Nephron (organoid): ENCODE measurements around the gene SULF2.
A peak's percentile ranks its signal among the peaks of the same experiment; 100 is the strongest.

Source experiments
- H3K27ac Mint-ChIP-seq, 3 experiments: 2 replicates each; pipeline ENCODE4 v1.8.0; 2020; ENCODE audit warnings: mixed read lengths in 3 of 3, mild to moderate bottlenecking in 2 of 3, moderate library complexity in 1 of 3
- H3K27me3 Mint-ChIP-seq: 2 replicates; pipeline ENCODE4 v1.8.0; 2021; ENCODE audit warnings: low read depth, mild to moderate bottlenecking, moderate library complexity, mixed read lengths
- H3K36me3 Mint-ChIP-seq: 2 replicates; pipeline ENCODE4 v1.8.0; 2020; ENCODE audit warnings: low read depth, mixed read lengths
- H3K4me1 Mint-ChIP-seq: 2 replicates; pipeline ENCODE4 v1.8.0; 2020; ENCODE audit warnings: mixed read lengths
- H3K4me3 Mint-ChIP-seq, 3 experiments: 2 replicates each; pipeline ENCODE4 v1.8.0; 2020; ENCODE audit warnings: mild to moderate bottlenecking in 3 of 3, mixed read lengths in 3 of 3, moderate library complexity in 2 of 3
- H3K9me3 Mint-ChIP-seq: 2 replicates; pipeline ENCODE4 v1.8.0; 2020; ENCODE audit warnings: mixed read lengths
- CTCF ChIP-seq, 3 experiments: fragments of 200-600 bp; sonication (generic); IDR thresholded peaks; one replicate each; pipeline ENCODE4 v1.5.0; 2021; ENCODE audit warnings: antibody characterized with exemption in 3 of 3; ENCODE audit not compliant: unreplicated experiment in 3 of 3

SULF2 gene

DNA sequence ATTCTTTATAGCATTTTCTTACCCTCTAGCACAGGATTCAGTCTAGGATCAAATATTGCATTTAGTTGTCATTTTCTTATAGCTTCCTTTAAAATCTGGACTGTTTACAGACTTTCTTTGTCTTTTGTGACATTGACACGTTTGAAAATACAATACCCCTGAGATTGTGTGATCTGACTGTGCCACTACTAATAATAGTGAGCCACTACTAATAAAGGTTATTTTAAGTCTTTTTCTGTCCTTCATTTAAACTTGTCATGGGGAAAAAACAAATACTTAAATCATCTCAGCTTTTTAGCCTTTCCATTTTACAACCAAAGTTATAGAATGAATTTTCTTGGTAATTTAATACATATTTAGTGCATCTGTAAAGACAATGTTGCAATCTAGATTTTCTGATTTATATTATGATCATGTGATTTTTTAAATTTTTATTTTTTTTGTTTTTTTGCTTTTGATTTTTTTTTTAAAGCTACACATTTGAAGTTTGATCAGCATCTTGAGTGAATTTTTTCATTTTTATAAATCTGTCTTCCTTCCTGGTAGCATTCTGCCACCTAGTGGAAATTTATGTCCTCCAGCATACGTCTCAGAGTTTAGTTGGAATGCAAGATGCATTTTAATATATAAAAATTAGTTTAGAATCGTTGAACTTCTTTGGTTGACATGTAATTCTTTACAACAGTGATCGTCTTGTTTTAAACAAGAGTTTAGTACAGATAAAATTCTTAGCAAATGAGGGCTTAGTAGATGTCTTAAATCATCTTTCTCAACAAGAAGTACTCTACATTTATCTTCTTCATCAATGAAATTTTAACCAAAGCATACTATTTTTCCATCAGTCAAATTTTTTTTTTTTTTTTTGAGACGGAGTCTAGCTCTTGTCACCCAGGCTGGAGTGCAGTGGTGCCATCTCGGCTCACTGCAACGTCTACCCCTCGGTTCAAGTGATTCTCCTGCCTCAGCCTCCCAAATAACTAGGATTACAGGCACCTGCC is 164.2 kb downstream of the SULF2 start:
- no peak overlapping the region for H3K4me3 Mint-ChIP-seq
- no peak overlapping the region for H3K27ac Mint-ChIP-seq
- H3K36me3 Mint-ChIP-seq: peaks cover 29% of the 10 kb centered on the region
- H3K9me3 Mint-ChIP-seq: no peaks in the 10 kb centered on the region
- TF ChIP-seq CTCF (IDR thresholded peaks at IDR 0.05; ENCODE audit: unreplicated experiment in 3 of 3): peak; percentile 77 to 92 (median 86)
- no peaks in the 10 kb centered on the region for H3K4me1 Mint-ChIP-seq
- no peaks in the 10 kb centered on the region for H3K27me3 Mint-ChIP-seq

- Mint-ChIP-seq H3K36me3 (peaks cover 9% of the 10 kb centered on the region), H3K27ac (no peak overlapping the region), H3K9me3 (no peaks in the 10 kb centered on the region), H3K27me3 (no peaks in the 10 kb centered on the region), H3K4me3 (no peak overlapping the region), H3K4me1 (no peaks in the 10 kb centered on the region)
- TF ChIP-seq CTCF (IDR thresholded peaks at IDR 0.05; ENCODE audit: unreplicated experiment in 3 of 3): no peak
Observed at GRCh38 chr20:47618479-47618878, 166.8 kb downstream of the SULF2 start.

DNA sequence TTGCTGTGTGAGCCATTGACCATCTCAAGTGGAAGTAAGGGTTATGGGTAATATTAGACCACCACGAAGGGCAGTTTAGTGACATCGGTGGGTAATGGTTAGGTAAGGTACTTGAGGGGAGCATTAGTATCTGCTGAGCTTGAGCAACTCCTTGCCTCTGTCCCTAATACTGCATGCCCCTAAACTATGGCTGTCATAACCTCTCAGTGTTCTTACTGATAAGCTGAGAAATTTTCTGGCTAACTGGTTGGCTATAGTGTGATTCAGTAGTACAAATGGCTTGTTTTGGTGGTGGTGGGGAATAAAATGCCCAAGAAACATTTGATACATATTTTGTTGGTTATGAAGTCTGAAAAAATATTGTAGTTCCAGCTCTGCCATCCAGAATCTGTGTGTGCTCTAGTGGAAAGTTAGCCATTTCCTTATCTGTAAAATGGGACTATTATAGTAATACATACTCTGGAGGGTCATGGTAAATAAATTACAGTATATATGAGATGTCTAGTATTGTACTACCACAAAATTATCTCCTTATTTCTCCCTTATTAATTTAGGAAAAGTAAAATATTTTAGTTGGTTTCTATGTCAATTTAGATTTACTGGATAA is 170.5 kb downstream of the SULF2 start:
- Mint-ChIP-seq H3K36me3 (no peaks in the 10 kb centered on the region), H3K9me3 (no peaks in the 10 kb centered on the region), H3K27me3 (no peaks in the 10 kb centered on the region), H3K27ac (no peak overlapping the region), H3K4me3 (no peak overlapping the region), H3K4me1 (peaks cover 10% of the 10 kb centered on the region)
- TF ChIP-seq CTCF (IDR thresholded peaks at IDR 0.05; ENCODE audit: unreplicated experiment in 3 of 3): no peak

DNA sequence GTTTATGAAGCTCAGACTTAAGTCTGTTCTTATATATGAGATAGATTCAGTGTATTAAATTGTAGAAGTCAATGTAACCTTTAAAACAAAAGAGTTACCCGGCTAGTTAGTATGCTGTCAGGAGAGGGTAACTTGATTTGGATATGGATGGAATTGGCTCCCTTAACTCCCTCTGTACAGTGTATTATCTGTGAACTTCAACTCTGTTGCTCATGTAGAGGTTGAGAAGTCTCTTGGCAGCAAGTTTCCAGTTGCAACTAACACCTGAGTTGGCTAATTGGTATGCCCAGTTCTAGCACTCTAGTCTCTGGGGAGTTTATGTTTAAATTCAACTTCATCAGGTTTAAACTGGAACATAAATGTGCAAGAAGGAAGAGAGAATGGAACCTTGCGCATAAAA is 172.6 kb downstream of the SULF2 start:
- peaks cover 10% of the 10 kb centered on the region for H3K4me1 Mint-ChIP-seq
- no peaks in the 10 kb centered on the region for H3K27me3 Mint-ChIP-seq
- H3K36me3 Mint-ChIP-seq: no peaks in the 10 kb centered on the region
- no peak overlapping the region for H3K27ac Mint-ChIP-seq
- TF ChIP-seq CTCF (IDR thresholded peaks at IDR 0.05; ENCODE audit: unreplicated experiment in 3 of 3): no peak
- H3K4me3 Mint-ChIP-seq: no peak overlapping the region
- no peaks in the 10 kb centered on the region for H3K9me3 Mint-ChIP-seq

- Mint-ChIP-seq H3K27me3 (no peaks in the 10 kb centered on the region), H3K4me3 (no peak overlapping the region), H3K4me1 (peaks cover 10% of the 10 kb centered on the region), H3K9me3 (no peaks in the 10 kb centered on the region), H3K36me3 (no peaks in the 10 kb centered on the region), H3K27ac (no peak overlapping the region)
- no peak for TF ChIP-seq CTCF (IDR thresholded peaks at IDR 0.05; ENCODE audit: unreplicated experiment in 3 of 3)
Observed at GRCh38 chr20:47611785-47612184, 173.5 kb downstream of the SULF2 start.
